Thoracic aorta (tissue), 2 donors: ENCODE data around the gene PGF. TPM values are rescaled to one million over a fixed set of nuclear protein-coding genes. Genes with fewer than 3 reads are reported as not detected.

Experiments used
- ATAC-seq: fragments of 150-250 bp; one replicate; pipeline ENCODE4 v1.8.0; 2017; ENCODE audit warnings: low read depth; ENCODE audit not compliant: insufficient number of reproducible peaks, low FRiP score
- DNase-seq: peaks from one replicate; pipeline ENCODE4 v3.0.0-alpha.2; 2020; ENCODE audit warnings: low spot score
- H3K27ac ChIP-seq, 2 donors: fragments of 200-600 bp; sonication (generic); 1 replicate in 1 of 2; 2 replicates in 1 of 2; pipeline ENCODE4 v1.5.1; 2016; ENCODE audit warnings: mild to moderate bottlenecking in 2 of 2, moderate library complexity in 2 of 2
- H3K27me3 ChIP-seq: fragments of 200-600 bp; sonication (generic); replicated peaks from 2 replicates; pipeline ENCODE4 v1.6.0; 2016; ENCODE audit warnings: mild to moderate bottlenecking; ENCODE audit not compliant: insufficient read depth
- H3K36me3 ChIP-seq: fragments of 200-600 bp; sonication (generic); one replicate; pipeline ENCODE4 v1.5.1; 2016
- H3K4me1 ChIP-seq, 2 donors: fragments of 200-600 bp; sonication (generic); 1 replicate in 1 of 2; 2 replicates in 1 of 2; pipeline versions ENCODE4 v1.5.1 to v1.6.0; 2016; ENCODE audit warnings: low read depth in 2 of 2, mild to moderate bottlenecking in 1 of 2; ENCODE audit not compliant: control insufficient read depth in 1 of 2
- H3K4me3 ChIP-seq: fragments of 200-600 bp; sonication (generic); 2 replicates; pipeline ENCODE4 v1.5.1; 2016; ENCODE audit warnings: mild to moderate bottlenecking
- H3K9me3 ChIP-seq: fragments of 200-600 bp; sonication (generic); 2 replicates; pipeline ENCODE4 v1.5.1; 2016
- CTCF ChIP-seq: fragments of 200-600 bp; sonication (generic); IDR thresholded peaks from one replicate; pipeline ENCODE4 v1.5.1; 2019; ENCODE audit warnings: antibody characterized with exemption
- total RNA-seq, 2 donors: library from RNA; depleted of rRNA; stranded (reverse); fragments of >200 nt; gene quantifications; one replicate each; pipeline versions ENCODE4 v1.1.0 to v1.2.3, GENCODE V29; 2016

PGF gene
- total RNA-seq, 2 donors from 2014 or later: 34.4 to 75.3 TPM

DNA sequence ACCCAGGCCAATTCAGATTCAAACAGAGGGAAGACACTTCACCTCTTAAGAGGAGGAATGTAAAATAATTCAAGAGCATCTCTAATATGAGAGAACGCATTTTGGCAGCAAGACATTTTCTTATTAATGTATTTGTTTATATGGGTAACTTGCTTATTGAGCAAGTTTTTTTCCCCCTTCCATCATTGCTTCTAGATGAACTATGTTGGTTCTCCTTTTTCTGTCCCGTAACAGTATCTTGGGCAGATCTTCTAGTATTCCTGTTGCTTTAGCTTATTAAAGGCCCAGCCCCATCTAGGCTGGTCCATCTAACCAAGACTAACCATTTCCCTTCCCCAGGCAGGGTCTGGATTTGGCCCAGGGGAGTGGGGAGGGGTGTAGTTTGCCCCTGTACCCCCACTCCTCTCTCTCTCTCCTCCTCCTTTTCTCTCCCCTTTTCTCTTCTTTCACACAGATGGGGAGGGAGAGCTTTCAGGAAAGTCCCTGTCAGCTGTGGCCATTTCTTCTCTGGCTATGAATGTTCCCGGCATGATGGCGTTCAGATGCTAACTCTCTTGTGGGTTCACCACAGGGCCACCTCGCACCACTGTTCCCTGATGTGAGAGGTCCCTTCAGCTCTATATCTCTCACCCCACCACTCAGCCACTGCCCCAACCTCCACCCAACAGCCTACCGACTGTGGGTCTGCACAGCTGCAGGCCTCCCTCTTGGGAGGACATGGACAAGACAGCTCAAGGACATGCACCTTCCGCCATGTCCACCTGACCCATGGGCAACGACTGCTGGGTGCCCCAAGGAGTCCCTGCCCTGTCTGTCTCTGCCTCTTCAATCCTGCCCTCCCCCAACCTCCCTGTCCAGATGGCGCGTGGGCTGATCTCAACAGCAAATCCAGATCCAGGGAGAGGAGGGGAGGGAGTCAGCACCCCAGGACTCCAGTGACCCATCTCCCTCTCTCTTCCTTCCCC, 16.6 kb downstream of the PGF start:
- H3K27ac ChIP-seq: peak overlapping the region; percentile 95 to 98
- H3K4me3 ChIP-seq: no peak overlapping the region
- ATAC-seq: no peak
- H3K9me3 ChIP-seq: no peaks in the 10 kb centered on the region
- no peak for DNase-seq
- H3K36me3 ChIP-seq: no peaks in the 10 kb centered on the region
- H3K4me1 ChIP-seq: peaks cover 39 to 62% of the 10 kb centered on the region in 2 donors
- no peaks in the 10 kb centered on the region for H3K27me3 ChIP-seq
- TF ChIP-seq CTCF: no peak

DNA sequence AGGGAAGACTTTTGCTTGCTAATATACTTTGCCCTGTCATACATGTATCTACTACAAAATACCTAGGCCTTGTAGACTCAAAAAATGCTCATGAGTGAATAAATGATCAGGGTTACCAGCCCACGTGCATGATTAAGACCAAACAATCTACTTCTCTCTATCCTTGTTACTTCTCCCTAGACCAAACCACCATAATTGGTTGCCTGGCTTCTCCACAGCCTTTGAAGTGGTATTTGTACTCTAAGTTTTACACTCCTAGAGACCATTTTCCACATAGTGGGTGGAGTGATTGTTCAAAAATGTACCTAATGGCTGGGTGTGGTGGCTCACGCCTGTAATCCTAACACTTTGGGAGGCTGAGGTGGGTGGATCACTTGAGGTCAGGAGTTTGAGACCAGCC, 18.2 kb downstream of the PGF start:
- peaks cover 33 to 52% of the 10 kb centered on the region in 2 donors for H3K4me1 ChIP-seq
- ATAC-seq: no peak
- H3K9me3 ChIP-seq: no peaks in the 10 kb centered on the region
- H3K27me3 ChIP-seq: no peaks in the 10 kb centered on the region
- H3K4me3 ChIP-seq: no peak overlapping the region
- TF ChIP-seq CTCF: no peak
- DNase-seq: no peak
- H3K27ac ChIP-seq: no peak overlapping the region
- H3K36me3 ChIP-seq: no peaks in the 10 kb centered on the region

- Histone ChIP-seq H3K27me3 (no peaks in the 10 kb centered on the region), H3K4me1 (peaks cover 28 to 48% of the 10 kb centered on the region in 2 donors), H3K4me3 (no peak overlapping the region), H3K27ac (no peak overlapping the region), H3K9me3 (no peaks in the 10 kb centered on the region), H3K36me3 (no peaks in the 10 kb centered on the region)
- no peak for TF ChIP-seq CTCF
- ATAC-seq (no peak), DNase-seq (no peak)
Measured at GRCh38 chr14:74936731-74937130, 18.7 kb downstream of the PGF start.

- Histone ChIP-seq H3K27ac (no peak overlapping the region), H3K36me3 (no peaks in the 10 kb centered on the region), H3K9me3 (no peaks in the 10 kb centered on the region), H3K4me3 (no peak overlapping the region), H3K4me1 (peaks cover 22 to 42% of the 10 kb centered on the region in 2 donors), H3K27me3 (no peaks in the 10 kb centered on the region)
- TF ChIP-seq CTCF: no peak
- ATAC-seq (no peak), DNase-seq (no peak)
Measured at GRCh38 chr14:74936151-74936550, 19.2 kb downstream of the PGF start.

- Histone ChIP-seq H3K27ac (no peak overlapping the region), H3K4me1 (peaks cover 14 to 34% of the 10 kb centered on the region in 2 donors), H3K27me3 (no peaks in the 10 kb centered on the region), H3K36me3 (no peaks in the 10 kb centered on the region), H3K9me3 (no peaks in the 10 kb centered on the region), H3K4me3 (no peak overlapping the region)
- TF ChIP-seq CTCF: no peak
- no peak for DNase-seq
- ATAC-seq: no peak
Measured at GRCh38 chr14:74935360-74935680, 20.1 kb downstream of the PGF start.
